ENCODE measurements around the gene XYLT1. TPM values are rescaled to one million over a fixed set of nuclear protein-coding genes. Genes with fewer than 3 reads are reported as not detected.
A peak's percentile ranks its signal among the peaks of the same experiment; 100 is the strongest.
"Not testable (repeated sequence)": the region's sequence is repeated elsewhere in the genome, so short reads cannot be mapped to it uniquely, and the experiment has no call there.

Gene XYLT1, protein sequence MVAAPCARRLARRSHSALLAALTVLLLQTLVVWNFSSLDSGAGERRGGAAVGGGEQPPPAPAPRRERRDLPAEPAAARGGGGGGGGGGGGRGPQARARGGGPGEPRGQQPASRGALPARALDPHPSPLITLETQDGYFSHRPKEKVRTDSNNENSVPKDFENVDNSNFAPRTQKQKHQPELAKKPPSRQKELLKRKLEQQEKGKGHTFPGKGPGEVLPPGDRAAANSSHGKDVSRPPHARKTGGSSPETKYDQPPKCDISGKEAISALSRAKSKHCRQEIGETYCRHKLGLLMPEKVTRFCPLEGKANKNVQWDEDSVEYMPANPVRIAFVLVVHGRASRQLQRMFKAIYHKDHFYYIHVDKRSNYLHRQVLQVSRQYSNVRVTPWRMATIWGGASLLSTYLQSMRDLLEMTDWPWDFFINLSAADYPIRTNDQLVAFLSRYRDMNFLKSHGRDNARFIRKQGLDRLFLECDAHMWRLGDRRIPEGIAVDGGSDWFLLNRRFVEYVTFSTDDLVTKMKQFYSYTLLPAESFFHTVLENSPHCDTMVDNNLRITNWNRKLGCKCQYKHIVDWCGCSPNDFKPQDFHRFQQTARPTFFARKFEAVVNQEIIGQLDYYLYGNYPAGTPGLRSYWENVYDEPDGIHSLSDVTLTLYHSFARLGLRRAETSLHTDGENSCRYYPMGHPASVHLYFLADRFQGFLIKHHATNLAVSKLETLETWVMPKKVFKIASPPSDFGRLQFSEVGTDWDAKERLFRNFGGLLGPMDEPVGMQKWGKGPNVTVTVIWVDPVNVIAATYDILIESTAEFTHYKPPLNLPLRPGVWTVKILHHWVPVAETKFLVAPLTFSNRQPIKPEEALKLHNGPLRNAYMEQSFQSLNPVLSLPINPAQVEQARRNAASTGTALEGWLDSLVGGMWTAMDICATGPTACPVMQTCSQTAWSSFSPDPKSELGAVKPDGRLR
- polyA plus RNA-seq (2013, experiment 1 of 2; ENCODE audit: insufficient read length) = 102 TPM
- 97.6 TPM for polyA plus RNA-seq (2013, experiment 2 of 2; ENCODE audit: insufficient read length)

DNA sequence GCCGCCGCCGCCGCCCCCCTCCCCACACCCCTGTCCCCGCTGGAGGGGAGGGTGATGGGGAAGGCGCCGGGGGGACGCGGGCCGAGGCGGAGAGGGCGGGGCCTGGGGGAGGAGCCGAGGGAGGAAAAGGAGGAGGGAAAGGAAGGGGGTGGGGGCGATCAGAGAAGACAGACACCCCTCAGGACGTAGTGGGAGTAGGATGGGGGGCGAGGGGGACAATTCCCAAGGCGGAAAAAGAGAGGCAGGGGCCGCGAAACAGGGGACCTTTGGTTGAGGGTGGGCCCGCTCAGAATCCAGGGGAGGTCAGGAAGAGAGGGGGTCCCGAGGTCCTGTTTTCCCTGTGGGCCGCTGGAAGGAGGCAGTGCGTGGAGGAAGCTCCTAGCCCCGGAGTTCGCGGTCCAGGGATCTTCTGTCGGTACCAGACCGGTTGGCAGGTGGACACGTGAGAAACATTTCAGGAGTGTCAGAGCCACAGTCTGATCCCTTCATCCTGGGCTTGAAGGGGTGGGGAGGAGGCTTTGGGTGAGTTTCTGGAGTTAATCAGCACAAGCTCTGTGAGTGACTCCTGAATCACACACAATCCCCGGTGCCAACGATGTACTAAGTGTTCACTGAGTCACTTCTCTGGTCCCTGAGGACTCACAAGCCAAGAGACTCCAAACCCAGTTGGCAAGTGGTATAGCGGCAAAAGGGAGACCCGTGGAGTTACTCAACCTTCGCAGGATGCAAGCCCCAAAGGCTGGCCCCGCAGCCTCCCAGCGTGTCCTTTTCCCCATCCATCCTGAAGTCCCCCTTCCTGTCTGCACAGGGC is at the start of gene XYLT1:
Gene XYLT1 (minus strand): TSS at position 53 of the 811 bp plus-strand sequence. CDS start 164 bp downstream, outside the sequence.
- DNase-seq = peak; percentile 97

- no peak for DNase-seq
Observed at GRCh38 chr16:17520111-17520510, 49.4 kb upstream of the XYLT1 start.

DNA sequence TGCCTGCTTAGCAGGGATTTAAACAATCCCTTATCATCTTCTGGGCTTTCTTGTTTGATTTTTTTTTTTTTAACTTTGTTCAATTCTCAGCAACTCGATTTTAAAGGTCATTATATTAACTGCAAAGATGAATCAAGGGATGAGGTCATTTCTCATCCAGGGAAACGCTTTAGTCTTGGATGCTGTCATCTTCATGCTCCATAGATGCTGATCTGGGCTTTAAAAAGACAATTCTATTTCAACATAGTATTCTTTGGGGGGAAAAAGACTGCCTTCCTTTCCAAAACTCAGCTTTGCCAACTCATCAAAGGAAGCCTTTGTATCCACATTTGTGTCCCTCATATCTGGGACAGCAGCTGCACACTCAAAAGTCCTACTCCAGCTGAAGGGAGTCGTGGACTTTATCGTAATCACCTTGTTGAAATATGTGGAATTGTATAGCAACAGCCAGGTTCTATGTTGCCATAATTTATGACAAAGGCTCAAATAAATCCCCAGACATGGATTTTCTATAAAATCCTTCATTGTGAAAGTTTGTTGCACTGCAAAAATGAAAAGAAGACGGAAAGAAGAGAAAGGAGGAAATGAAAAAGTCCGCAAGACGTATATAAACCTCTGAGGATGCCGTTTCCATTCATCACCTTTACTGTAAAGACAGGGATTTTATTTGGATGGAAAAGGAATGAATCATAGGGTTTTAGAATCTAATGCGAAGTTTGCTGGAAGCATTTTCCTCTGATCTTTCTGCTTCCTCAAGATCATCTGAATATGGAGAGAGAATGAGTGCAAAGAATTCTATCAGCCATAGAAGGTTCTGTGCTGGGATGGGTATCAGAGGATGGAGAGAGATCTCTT is 48.6 kb upstream of the XYLT1 start:
- peak; percentile 74 for DNase-seq

GRCh38 chr16:17518441-17518840 is 47.7 kb upstream of the XYLT1 start:
- peak; percentile 91 for DNase-seq

DNA sequence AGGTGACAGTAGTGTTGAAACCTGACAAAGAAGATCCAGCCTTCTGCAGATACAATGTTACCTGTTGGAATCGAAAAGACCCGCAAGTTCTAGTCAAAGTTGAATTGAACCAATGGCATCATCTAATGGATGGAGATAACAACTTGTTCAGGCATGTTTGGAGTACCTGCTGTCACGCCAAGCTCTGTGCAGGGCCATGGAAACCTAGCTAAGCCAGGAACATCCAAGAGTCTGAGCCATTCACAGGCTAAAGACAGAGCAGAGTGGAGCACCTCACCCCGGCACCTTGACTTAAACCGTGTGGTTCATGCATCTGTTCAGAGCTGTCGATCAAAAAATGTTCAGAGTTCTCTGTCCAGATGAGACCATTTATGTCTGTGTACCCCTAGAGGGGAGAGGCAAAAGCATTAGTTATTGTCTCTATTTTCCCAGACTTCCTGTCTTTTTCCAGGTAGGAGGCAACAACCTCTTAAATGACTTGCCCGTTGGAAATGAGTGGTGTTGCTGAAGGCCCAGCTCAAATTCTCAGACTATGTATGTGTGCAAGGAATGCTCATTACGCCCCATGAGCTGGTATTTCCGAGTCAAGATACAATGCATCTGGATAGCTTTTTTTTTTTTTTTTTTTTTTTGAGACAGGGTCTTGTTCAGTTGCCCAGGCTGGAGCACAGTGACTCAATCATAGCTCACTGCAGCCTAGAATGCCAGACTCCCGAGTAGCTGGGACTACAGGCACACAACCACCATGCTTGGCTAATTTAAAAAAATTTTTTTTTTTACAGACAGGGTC is 44.9 kb upstream of the XYLT1 start:
- peak; percentile 98 for DNase-seq

DNA sequence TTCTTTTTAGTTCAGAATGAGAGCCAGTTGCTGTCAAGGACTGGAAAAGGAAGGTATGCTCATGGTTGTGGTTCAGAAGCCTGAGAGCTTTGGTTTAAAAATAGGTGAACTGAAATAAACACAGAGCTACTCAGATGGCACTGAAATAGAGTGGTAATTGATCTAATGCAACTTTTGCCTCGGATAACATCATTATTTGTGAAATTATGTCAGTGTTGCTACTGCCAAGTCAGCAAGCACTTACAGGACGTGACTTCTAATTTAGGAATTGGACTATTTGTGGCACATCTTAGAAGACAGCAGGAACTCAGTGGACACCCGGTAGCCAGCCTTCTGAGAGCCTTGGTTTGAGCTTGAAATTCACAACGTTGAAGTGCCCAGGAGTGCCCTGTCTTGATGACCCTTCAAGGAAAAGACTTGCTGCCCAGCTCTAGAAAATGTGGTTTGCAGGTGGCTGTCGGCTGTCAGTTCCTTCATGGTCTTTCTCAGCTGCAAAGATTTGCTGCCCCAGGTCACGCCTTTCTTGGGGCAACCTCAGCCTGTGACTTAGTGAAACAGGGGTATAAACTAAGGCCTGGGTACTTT is 42.0 kb upstream of the XYLT1 start:
- DNase-seq = peak; percentile 86

DNA sequence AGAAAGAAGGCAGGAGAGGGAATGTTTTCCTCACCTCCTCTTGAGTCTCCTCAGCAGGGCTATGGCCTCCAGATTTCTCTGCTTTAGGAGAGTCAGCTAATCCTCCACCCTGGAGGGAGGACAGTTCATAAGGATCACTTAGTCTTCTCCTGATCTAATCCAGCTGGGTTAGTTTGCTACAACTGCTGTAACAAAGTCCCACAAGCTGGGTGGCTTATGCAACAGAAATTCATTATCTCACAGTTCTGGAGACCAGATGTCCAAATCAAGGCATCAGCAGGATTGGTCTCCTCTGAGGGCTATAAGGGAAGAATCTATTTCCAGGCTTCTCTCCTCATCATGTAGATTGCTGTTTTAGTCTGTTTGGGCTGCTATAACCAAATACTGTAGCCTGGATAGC is 40.6 kb upstream of the XYLT1 start:
- DNase-seq = peak; percentile 98

- DNase-seq = peak; percentile 95
Observed at GRCh38 chr16:17510567-17510966, 39.8 kb upstream of the XYLT1 start.

GRCh38 chr16:17509194-17509593 is 38.4 kb upstream of the XYLT1 start:
- DNase-seq = no peak

GRCh38 chr16:17508303-17508702 is 37.5 kb upstream of the XYLT1 start:
- DNase-seq = no peak

DNA sequence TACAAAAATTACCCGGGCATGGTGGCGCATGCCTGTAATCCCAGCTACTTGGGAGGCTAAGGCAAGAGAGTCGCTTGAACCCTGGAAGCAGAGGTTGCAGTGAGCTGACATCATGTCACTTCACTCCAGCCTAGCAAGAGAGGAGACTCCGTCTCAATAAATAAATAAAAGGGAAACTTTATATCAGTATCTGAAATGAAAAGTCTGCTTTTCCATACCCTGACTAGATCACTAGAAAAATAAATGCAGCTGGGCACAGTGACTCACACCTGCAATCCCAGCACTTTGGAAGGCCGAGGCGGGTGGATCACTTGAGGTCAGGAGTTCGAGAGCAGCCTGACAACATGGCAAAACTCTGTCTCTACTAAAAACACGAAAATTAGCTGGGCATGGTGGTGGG is 36.8 kb upstream of the XYLT1 start:
- DNase-seq = not testable (repeated sequence)

DNA sequence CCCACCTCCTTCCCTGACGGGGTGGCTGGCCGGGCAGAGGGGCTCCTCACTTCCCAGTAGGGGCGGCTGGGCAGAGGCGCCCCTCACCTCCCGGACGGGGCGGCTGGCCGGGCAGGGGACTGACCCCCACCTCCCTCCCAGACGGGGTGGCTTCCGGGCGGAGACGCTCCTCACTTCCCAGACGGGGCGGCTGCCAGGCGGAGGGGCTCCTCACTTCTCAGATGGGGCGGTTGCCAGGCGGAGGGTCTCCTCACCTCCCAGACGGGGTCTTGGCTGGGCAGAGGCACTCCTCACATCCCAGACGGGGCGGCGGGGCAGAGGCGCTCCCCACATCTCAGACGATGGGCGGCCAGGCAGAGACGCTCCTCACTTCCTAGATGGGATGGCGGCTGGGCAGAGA is 35.1 kb upstream of the XYLT1 start:
- DNase-seq = not testable (repeated sequence)

DNA sequence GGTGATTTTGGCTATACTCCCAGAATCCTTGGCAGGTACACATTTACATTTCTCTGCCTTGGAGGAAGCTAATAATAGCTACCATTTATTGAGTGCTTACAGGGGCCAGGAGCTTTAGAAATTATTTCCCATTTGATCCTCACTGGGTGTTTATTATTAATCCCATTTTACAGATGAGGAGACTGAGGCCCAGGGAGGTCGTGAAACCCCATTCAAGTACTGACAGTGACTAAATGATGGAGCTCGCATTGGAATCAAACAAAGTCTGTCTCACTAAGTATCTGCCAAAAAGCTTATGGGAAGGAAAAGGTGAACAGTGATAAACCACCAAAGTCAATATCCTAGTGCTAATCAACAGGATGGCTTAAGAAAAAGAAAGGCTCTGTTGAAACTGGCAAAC is 33.3 kb upstream of the XYLT1 start:
- no peak for DNase-seq

DNA sequence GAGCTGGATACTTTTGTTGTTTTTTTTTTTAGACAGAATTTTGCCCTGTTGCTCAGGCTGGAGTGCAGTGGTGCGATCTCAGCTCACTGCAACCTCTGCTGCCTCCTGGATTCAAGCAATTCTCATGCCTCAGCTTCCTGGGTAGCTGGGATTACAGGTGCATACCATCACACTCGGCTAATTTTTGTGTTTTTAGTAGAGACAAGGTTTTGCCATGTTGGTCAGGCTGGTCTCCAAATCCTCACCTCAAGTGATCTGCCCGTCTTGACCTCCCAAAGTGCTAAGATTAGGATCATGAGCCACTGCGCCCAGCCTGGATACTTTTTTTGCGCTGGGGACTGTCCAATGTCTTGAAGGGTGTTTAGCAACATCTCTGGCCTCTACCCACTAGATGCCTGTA is 32.6 kb upstream of the XYLT1 start:
- DNase-seq = no peak

- no peak for DNase-seq
Observed at GRCh38 chr16:17501321-17501720, 30.6 kb upstream of the XYLT1 start.

- DNase-seq = no peak
Observed at GRCh38 chr16:17499223-17499902, 28.6 kb upstream of the XYLT1 start.

DNA sequence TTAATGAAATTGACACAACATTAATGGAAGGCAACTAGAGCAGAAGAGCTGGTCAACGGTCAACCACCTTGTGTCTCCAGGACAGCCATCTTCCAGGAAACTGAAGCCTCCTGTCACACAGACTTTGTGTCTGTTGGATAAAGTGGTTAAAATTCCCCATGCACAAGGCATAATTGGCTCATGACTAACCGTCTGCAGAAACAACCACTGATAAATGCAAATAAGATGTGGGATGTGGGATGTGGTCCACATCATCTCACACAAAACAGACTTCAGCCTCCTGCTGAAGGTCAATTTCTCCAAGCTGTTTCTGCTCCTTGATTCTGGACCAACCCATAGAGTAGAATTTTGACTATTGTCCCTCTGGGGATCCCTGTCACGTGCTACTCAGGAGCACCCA is 26.9 kb upstream of the XYLT1 start:
- DNase-seq = peak; percentile 85

DNA sequence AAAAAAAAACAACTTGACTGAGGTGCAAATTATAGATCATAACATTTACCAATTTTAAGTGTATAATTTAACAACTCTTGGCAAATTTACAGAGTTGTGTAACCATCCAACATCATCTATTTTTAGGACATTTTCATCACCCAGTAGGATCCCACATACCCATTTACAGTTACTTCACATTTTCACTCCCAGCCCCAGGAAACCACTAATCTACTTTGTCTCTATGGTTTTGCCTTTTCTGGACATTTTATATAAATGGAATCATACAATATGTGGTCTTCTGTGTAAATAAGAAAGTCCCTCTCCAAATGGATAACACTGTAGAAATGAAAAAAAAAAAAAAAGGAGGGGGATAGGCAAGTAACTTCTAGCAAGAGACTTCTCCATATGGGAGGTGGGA is 26.1 kb upstream of the XYLT1 start:
- DNase-seq = peak; percentile 42

GRCh38 chr16:17493012-17493411 is 22.3 kb upstream of the XYLT1 start:
- DNase-seq = no peak

All from fibroblast of skin of abdomen (primary cell).